ENCODE data around the gene GAPT. TPM values are rescaled to one million over a fixed set of nuclear protein-coding genes. Genes with fewer than 3 reads are reported as not detected.
A peak's percentile ranks its signal among the peaks of the same experiment; 100 is the strongest.

GAPT gene
- total RNA-seq, 4 donors from 2014 or later: 0.57 to 18.2 (median 0.67) TPM; not detected in 1

GRCh38 chr5:58503390-58504046, 12.3 kb downstream of the GAPT start:
- H3K4me1 ChIP-seq: no peaks in the 10 kb centered on the region
- no peak overlapping the region for H3K27ac ChIP-seq
- TF ChIP-seq CTCF (IDR thresholded peaks at IDR 0.05) (no peak), POLR2A (IDR thresholded peaks at IDR 0.05) (no peak)
- no peaks in the 10 kb centered on the region for H3K36me3 ChIP-seq
- H3K4me3 ChIP-seq: no peak overlapping the region
- no peak for DNase-seq
- H3K27me3 ChIP-seq: no peaks in the 10 kb centered on the region
- H3K9me3 ChIP-seq: no peaks in the 10 kb centered on the region

DNA sequence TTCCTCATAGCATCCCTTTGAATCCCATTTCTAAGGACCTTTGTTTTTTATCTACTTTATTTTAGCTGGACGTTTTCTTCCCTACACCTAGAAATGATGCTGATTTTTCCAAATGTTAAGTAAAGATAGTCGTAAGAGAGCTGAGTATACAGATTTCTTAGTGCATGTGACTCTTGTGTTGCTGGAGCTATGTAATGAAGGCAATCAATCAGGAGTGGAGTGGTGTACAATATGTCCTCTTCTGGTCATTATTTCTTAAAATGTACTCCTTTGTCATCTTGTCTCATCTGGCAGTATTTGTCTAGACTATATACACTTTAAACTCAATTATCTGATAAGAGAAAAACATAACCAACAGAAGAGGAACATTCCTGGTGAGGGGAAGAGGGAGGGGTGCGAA, 13.5 kb downstream of the GAPT start:
- DNase-seq: no peak
- Histone ChIP-seq H3K27ac (no peak overlapping the region), H3K36me3 (no peaks in the 10 kb centered on the region), H3K4me3 (no peak overlapping the region), H3K27me3 (no peaks in the 10 kb centered on the region), H3K9me3 (no peaks in the 10 kb centered on the region), H3K4me1 (no peaks in the 10 kb centered on the region)
- TF ChIP-seq POLR2A (IDR thresholded peaks at IDR 0.05) (no peak), CTCF (IDR thresholded peaks at IDR 0.05) (no peak)

DNA sequence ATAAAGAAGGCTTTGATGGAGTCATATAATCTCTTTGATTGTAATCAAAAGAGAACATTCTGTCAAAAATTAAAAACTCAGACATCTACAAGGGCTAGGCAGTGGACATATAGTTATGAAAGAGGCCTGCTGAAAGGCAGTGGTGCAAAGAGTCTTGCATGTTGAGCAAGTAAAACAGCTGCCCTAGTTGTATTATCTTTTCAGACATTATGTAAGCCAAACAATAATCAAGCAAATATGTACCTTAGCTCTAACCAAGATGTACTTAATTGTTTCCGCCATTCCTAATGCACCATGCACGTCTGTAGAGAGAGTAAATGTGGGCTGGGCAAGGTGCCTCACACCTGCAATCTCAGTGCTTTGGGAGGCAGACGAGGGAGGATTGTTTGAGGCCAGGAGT, 14.3 kb downstream of the GAPT start:
- no peaks in the 10 kb centered on the region for H3K27me3 ChIP-seq
- DNase-seq: no peak
- H3K27ac ChIP-seq: peak overlapping the region in 1 of 4 donors; percentile 38
- no peaks in the 10 kb centered on the region for H3K36me3 ChIP-seq
- TF ChIP-seq CTCF (IDR thresholded peaks at IDR 0.05) (no peak), POLR2A (IDR thresholded peaks at IDR 0.05) (no peak)
- H3K9me3 ChIP-seq: no peaks in the 10 kb centered on the region
- H3K4me1 ChIP-seq: no peaks in the 10 kb centered on the region
- H3K4me3 ChIP-seq: no peak overlapping the region

DNA sequence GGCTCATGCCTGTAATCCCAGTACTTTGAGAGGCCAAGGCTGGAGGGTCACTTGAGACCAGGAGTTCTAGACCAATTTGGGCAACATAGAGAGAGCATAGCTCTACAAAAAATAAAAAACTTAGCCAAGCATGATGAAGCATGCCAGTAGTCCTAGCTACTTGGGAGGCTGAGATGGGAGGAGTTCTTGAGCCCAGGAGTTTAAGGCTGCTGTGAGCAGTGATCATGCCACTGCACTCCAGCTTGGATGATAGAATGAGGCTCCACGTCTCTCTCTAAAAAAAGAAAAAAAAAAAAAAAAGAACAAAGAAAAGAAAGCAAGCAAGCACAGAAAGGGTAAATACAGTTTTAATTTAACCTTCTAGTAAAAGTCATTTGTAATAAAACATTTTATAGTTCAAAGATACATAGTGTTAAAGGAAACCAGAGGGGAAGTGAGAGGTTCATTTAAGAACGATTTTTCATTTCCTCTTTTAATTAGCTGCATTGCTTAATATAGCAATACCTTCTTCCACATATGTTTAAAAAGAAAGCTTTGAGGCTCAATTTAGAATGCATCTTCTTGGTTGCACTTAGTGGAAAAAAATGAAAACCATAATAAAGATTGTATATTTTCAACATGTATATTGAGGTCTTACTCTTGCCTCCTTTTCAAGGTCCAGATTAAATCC, 14.9 kb downstream of the GAPT start:
- no peaks in the 10 kb centered on the region for H3K36me3 ChIP-seq
- no peaks in the 10 kb centered on the region for H3K9me3 ChIP-seq
- no peak for DNase-seq
- peak overlapping the region in 1 of 4 donors; percentile 38 for H3K27ac ChIP-seq
- H3K27me3 ChIP-seq: no peaks in the 10 kb centered on the region
- H3K4me3 ChIP-seq: no peak overlapping the region
- no peaks in the 10 kb centered on the region for H3K4me1 ChIP-seq
- TF ChIP-seq CTCF (IDR thresholded peaks at IDR 0.05) (no peak), POLR2A (IDR thresholded peaks at IDR 0.05) (no peak)

- no peak for DNase-seq
- Histone ChIP-seq H3K27me3 (no peaks in the 10 kb centered on the region), H3K36me3 (no peaks in the 10 kb centered on the region), H3K4me3 (no peak overlapping the region), H3K27ac (no peak overlapping the region), H3K9me3 (no peaks in the 10 kb centered on the region), H3K4me1 (no peaks in the 10 kb centered on the region)
- TF ChIP-seq POLR2A (IDR thresholded peaks at IDR 0.05) (no peak), CTCF (IDR thresholded peaks at IDR 0.05) (no peak)
Measured at GRCh38 chr5:58507715-58508114, 16.5 kb downstream of the GAPT start.
